HL-60 (cell line): Measurements from ENCODE around the gene NEK5.

Experiments
- DNase-seq, 2 experiments: peaks; one replicate each; pipeline ENCODE4 v3.0.0-alpha.2; 2010 to 2020; ENCODE audit warnings: low read depth in 1 of 2, low spot score in 1 of 2
- H3K27ac ChIP-seq: fragments of 250-450 bp; sonication (Bioruptor Pico); replicated peaks from 2 replicates; pipeline ENCODE4 v1.5.1; 2020; ENCODE audit warnings: mild to moderate bottlenecking, moderate library complexity
- H3K27me3 ChIP-seq: fragments of 250-450 bp; sonication (Bioruptor Pico); 2 replicates; pipeline ENCODE4 v1.5.1; 2021; ENCODE audit warnings: mild to moderate bottlenecking, moderate library complexity; ENCODE audit not compliant: insufficient read depth, poor library complexity, severe bottlenecking
- H3K4me3 ChIP-seq: replicated peaks from 2 replicates; pipeline ENCODE4 v1.5.1; 2011; ENCODE audit warnings: mild to moderate bottlenecking, control low read depth, low read length; ENCODE audit not compliant: insufficient read depth
- GABPA ChIP-seq: IDR thresholded peaks from 2 replicates; pipeline ENCODE4 v1.6.1; 2012; ENCODE audit warnings: low read depth
- POLR2AphosphoS5 ChIP-seq: IDR thresholded peaks from 2 replicates; pipeline ENCODE4 v1.6.1; 2012; ENCODE audit warnings: low read depth
- SPI1 ChIP-seq: IDR thresholded peaks from 2 replicates; pipeline ENCODE4 v1.6.1; 2012; ENCODE audit warnings: low read depth, mild to moderate bottlenecking, borderline replicate concordance
- TF ChIP-seq, protein P1 (sequence below): IDR thresholded peaks from one replicate; pipeline ENCODE4 v1.5.1; 2011; ENCODE audit warnings: low read length, control low read depth, inconsistent platforms; ENCODE audit not compliant: insufficient read depth
- TF ChIP-seq, protein P2 (sequence below): IDR thresholded peaks from 2 replicates; pipeline ENCODE4 v1.6.1; 2012; ENCODE audit warnings: low read depth; ENCODE audit not compliant: insufficient replicate concordance

The NEK5 gene

DNA sequence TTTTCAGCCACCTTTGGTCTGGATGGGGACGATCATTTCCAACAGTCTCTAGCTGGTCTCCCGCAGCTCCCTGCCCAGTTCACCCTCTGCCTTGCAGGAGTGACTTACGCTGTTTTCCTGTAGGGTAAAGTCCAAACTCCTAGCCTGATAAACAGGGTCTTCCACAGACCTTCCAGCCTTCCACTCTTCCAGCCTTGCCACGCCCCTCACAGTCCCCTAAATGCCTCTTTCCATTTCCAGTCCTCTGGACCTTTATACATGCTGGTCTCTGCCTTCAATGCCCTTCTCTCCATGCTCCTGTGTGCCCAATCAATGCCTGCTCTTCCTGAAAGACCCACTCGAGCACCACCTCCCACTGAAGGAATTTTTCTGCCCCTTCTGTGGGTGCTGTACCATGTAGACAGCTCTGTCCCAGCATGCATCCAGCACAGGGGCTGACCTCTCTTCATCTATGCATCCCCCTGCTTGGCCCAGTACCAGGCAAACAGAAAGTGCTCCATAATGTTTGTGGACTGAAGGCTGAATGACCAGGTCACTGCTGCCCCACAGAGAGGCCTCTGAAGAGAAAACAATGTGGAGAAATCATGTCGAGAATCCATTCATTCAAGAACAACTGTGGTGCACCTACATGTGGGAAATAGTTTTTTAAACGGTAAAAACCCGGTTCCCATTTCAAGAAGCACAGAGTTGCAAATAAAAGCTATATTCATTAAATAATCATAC, 122.2 kb downstream of the NEK5 start:
- Histone ChIP-seq H3K4me3 (no peak overlapping the region), H3K27ac (no peak overlapping the region), H3K27me3 (peaks cover 57% of the 10 kb centered on the region)
- DNase-seq, result no peak
- TF ChIP-seq, protein P1, sequence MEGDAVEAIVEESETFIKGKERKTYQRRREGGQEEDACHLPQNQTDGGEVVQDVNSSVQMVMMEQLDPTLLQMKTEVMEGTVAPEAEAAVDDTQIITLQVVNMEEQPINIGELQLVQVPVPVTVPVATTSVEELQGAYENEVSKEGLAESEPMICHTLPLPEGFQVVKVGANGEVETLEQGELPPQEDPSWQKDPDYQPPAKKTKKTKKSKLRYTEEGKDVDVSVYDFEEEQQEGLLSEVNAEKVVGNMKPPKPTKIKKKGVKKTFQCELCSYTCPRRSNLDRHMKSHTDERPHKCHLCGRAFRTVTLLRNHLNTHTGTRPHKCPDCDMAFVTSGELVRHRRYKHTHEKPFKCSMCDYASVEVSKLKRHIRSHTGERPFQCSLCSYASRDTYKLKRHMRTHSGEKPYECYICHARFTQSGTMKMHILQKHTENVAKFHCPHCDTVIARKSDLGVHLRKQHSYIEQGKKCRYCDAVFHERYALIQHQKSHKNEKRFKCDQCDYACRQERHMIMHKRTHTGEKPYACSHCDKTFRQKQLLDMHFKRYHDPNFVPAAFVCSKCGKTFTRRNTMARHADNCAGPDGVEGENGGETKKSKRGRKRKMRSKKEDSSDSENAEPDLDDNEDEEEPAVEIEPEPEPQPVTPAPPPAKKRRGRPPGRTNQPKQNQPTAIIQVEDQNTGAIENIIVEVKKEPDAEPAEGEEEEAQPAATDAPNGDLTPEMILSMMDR, result no peak
- TF ChIP-seq GABPA (no peak), SPI1 (no peak), POLR2AphosphoS5 (no peak)
- TF ChIP-seq, protein P2, sequence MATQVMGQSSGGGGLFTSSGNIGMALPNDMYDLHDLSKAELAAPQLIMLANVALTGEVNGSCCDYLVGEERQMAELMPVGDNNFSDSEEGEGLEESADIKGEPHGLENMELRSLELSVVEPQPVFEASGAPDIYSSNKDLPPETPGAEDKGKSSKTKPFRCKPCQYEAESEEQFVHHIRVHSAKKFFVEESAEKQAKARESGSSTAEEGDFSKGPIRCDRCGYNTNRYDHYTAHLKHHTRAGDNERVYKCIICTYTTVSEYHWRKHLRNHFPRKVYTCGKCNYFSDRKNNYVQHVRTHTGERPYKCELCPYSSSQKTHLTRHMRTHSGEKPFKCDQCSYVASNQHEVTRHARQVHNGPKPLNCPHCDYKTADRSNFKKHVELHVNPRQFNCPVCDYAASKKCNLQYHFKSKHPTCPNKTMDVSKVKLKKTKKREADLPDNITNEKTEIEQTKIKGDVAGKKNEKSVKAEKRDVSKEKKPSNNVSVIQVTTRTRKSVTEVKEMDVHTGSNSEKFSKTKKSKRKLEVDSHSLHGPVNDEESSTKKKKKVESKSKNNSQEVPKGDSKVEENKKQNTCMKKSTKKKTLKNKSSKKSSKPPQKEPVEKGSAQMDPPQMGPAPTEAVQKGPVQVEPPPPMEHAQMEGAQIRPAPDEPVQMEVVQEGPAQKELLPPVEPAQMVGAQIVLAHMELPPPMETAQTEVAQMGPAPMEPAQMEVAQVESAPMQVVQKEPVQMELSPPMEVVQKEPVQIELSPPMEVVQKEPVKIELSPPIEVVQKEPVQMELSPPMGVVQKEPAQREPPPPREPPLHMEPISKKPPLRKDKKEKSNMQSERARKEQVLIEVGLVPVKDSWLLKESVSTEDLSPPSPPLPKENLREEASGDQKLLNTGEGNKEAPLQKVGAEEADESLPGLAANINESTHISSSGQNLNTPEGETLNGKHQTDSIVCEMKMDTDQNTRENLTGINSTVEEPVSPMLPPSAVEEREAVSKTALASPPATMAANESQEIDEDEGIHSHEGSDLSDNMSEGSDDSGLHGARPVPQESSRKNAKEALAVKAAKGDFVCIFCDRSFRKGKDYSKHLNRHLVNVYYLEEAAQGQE, result no peak

DNA sequence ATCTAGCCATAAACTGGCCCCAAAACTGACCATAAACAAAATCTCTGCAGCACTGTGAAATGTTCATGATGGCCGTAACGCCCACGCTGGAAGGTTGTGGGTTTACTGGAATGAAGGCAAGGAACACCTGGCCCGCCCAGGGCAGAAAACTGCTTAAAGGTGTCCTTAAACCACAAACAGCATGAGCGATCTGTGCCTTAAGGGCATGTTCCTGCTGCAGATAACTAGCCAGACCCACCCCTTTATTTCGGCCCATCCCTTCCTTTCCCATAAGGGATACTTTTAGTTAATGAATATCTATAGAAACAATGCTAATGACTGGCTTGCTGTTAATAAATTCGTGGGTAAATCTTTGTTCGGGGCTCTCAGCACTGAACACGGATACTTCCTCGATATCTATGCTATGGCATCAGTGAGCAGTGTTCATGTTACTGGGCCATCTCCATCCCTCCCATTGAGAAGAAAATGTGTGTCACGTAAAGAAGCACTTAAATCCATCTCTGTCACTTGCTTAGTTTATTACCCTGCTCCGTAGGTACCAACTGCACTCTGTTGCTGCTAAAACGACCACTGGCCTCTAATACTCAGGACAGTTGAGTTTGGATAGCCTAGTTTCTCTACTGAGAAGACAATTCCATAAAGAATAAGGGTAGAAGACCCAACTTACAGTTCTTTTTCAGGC, 122.9 kb downstream of the NEK5 start:
- TF ChIP-seq GABPA (no peak), SPI1 (no peak), POLR2AphosphoS5 (no peak)
- TF ChIP-seq, protein P1, result no peak
- TF ChIP-seq, protein P2, result no peak
- peaks cover 50% of the 10 kb centered on the region for H3K27me3 ChIP-seq
- H3K4me3 ChIP-seq, result no peak overlapping the region
- H3K27ac ChIP-seq, result no peak overlapping the region
- no peak for DNase-seq

DNA sequence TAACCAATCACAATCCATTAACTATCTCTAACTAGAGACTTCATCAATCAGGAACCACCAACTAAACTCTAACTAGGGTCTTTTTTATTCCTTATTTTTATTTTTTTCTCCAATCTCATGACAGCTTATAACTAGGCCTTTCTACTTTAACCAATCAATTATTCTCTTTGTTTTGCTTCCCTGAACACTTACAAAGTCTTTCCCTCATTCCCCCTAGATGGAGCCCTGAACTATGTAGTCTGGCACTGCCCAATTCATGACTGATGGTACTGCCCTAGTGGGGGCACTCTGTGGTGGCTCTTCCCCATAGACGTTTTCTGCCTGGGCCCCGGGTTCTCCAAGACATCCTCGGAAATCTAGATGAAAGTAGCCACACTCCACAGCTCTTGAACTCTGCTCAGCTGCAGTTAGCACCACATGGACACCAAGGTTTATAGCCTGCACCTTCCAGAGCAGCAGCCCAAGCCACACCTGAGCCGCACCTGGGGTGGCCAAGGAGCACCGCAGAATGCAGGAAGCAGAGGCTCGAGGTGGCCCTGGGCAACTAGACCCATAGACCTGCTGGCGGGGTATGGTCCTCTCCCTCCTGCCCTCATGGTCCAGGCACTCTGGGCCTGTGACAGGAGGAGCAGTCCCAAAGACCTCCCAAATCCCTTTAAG, 124.2 kb downstream of the NEK5 start:
- no peak overlapping the region for H3K4me3 ChIP-seq
- H3K27ac ChIP-seq, result no peak overlapping the region
- DNase-seq, result no peak
- peaks cover 41% of the 10 kb centered on the region for H3K27me3 ChIP-seq
- TF ChIP-seq, protein P1, result no peak
- no peak for TF ChIP-seq SPI1
- TF ChIP-seq, protein P2, result no peak
- no peak for TF ChIP-seq GABPA
- no peak for TF ChIP-seq POLR2AphosphoS5
